Neural progenitor cell (in vitro differentiated cells): ENCODE results near the gene FKBP5.

ENCODE experiments used
- EZH2 ChIP-seq: fragments of 200-600 bp; sonication (generic); IDR thresholded peaks from 2 replicates; pipeline ENCODE4 v1.6.1; 2017; ENCODE audit warnings: antibody characterized with exemption, mild to moderate bottlenecking, moderate library complexity
- EZH2phosphoT487 ChIP-seq: fragments of 200-600 bp; sonication (generic); IDR thresholded peaks from 2 replicates; pipeline ENCODE4 v1.6.1; 2017; ENCODE audit warnings: antibody characterized with exemption
- TF ChIP-seq, protein P1 (sequence below): fragments of 200-600 bp; sonication (generic); IDR thresholded peaks from 2 replicates; pipeline ENCODE4 v1.5.1; 2017; ENCODE audit warnings: antibody characterized with exemption, mild to moderate bottlenecking

DNA sequence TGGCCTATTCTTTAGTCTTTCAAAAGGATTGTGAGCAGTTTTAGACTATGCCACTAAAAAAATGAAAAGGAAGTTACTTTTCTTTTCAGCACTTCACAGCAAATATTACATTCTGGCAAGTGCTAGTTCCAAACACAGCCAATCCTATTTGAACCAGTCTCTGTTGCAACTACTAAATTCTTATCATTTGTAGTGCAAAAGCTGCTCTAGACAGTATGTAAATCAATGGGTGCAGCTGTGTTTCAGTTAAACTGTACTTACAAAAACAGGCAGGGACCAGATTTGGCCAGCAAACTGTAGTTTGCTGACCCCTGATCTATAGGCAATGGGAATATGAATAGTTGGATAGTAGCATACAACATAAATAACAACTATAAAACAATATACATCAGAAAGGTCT lies 107.9 kb downstream of the FKBP5 start:
- TF ChIP-seq EZH2 (no peak), EZH2phosphoT487 (no peak)
- TF ChIP-seq, protein P1, sequence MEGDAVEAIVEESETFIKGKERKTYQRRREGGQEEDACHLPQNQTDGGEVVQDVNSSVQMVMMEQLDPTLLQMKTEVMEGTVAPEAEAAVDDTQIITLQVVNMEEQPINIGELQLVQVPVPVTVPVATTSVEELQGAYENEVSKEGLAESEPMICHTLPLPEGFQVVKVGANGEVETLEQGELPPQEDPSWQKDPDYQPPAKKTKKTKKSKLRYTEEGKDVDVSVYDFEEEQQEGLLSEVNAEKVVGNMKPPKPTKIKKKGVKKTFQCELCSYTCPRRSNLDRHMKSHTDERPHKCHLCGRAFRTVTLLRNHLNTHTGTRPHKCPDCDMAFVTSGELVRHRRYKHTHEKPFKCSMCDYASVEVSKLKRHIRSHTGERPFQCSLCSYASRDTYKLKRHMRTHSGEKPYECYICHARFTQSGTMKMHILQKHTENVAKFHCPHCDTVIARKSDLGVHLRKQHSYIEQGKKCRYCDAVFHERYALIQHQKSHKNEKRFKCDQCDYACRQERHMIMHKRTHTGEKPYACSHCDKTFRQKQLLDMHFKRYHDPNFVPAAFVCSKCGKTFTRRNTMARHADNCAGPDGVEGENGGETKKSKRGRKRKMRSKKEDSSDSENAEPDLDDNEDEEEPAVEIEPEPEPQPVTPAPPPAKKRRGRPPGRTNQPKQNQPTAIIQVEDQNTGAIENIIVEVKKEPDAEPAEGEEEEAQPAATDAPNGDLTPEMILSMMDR = no peak
